ENCODE results near the gene SPPL3. TPM values are rescaled to one million over a fixed set of nuclear protein-coding genes. Genes with fewer than 3 reads are reported as not detected.

Gene SPPL3
- polyA plus RNA-seq, 1 experiment = 22.1 TPM

- POLR2A ChIA-PET = no interaction called here
- no peak for DNase-seq (ENCODE audit: low read depth, low spot score)
- H3K27me3 ChIP-seq (ENCODE audit: control insufficient read depth, insufficient read depth, low read length) = peaks cover 6% of the 10 kb centered on the region
- no peak for TF ChIP-seq CTCF (IDR thresholded peaks at IDR 0.05; ENCODE audit: low read depth, low read length)
- H3K27ac ChIP-seq (ENCODE audit: low read depth, low read length) = no peak overlapping the region
- no peak overlapping the region for H3K4me3 ChIP-seq (ENCODE audit: low read depth, low read length)
- H3K9me3 ChIP-seq (ENCODE audit: control insufficient read depth, insufficient read depth, low read length) = no peaks in the 10 kb centered on the region; the same call in 1 of the 2 replicates
- CTCF ChIA-PET = no interaction called here
Observed at GRCh38 chr12:120749256-120749655, 154.9 kb downstream of the SPPL3 start.

GRCh38 chr12:120748242-120748641, 155.9 kb downstream of the SPPL3 start:
- Histone ChIP-seq H3K4me3 (ENCODE audit: low read depth, low read length) (no peak overlapping the region), H3K27me3 (ENCODE audit: control insufficient read depth, insufficient read depth, low read length) (peaks cover 8% of the 10 kb centered on the region), H3K27ac (ENCODE audit: low read depth, low read length) (no peak overlapping the region), H3K9me3 (ENCODE audit: control insufficient read depth, insufficient read depth, low read length) (no peaks in the 10 kb centered on the region; the same call in 1 of the 2 replicates)
- ChIA-PET CTCF (no interaction called here), POLR2A (no interaction called here)
- no peak for TF ChIP-seq CTCF (IDR thresholded peaks at IDR 0.05; ENCODE audit: low read depth, low read length)
- DNase-seq (ENCODE audit: low read depth, low spot score) = no peak

DNA sequence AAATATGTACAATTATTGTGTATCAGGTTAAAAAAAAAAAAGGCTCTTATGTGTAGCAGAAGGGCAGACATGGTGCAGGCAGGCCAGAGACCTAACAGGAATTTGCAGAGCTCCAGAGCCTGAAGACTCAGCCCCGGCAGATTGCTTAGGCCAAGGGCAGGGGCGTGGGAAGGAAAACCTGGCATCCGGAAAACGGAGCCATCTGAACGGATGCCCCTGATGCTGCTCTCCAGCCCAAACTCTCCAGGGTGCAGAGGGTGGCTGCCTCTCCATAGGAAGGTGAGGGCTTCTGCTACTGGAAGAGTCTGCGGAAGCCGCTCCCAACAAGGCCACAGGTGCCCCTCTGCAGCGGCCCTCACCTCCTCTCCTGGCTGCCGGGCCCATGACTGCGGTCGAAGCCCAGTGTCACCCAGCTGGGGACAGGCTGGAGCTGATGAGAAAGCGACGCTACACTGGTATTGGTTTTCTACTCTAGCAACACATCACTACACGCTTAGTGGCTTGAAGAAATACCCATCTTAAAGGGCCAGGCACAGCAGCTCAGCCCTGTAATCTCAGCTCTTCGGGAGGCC, 159.2 kb downstream of the SPPL3 start:
- Histone ChIP-seq H3K27me3 (ENCODE audit: control insufficient read depth, insufficient read depth, low read length) (peaks cover 5% of the 10 kb centered on the region), H3K27ac (ENCODE audit: low read depth, low read length) (no peak overlapping the region), H3K4me3 (ENCODE audit: low read depth, low read length) (no peak overlapping the region), H3K9me3 (ENCODE audit: control insufficient read depth, insufficient read depth, low read length) (no peaks in the 10 kb centered on the region)
- CTCF ChIA-PET = no interaction called here
- no peak for TF ChIP-seq CTCF (IDR thresholded peaks at IDR 0.05; ENCODE audit: low read depth, low read length)
- POLR2A ChIA-PET = no interaction called here
- DNase-seq (ENCODE audit: low read depth, low spot score) = no peak

- no peak overlapping the region for H3K27ac ChIP-seq (ENCODE audit: low read depth, low read length)
- no peak overlapping the region for H3K4me3 ChIP-seq (ENCODE audit: low read depth, low read length)
- peaks cover 2% of the 10 kb centered on the region for H3K27me3 ChIP-seq (ENCODE audit: control insufficient read depth, insufficient read depth, low read length)
- DNase-seq (ENCODE audit: low read depth, low spot score) = no peak
- no peak for TF ChIP-seq CTCF (IDR thresholded peaks at IDR 0.05; ENCODE audit: low read depth, low read length)
- no peaks in the 10 kb centered on the region; the same call in 1 of the 2 replicates for H3K9me3 ChIP-seq (ENCODE audit: control insufficient read depth, insufficient read depth, low read length)
- CTCF ChIA-PET = no interaction called here
- POLR2A ChIA-PET = no interaction called here
Observed at GRCh38 chr12:120741476-120742421, 162.4 kb downstream of the SPPL3 start.

DNA sequence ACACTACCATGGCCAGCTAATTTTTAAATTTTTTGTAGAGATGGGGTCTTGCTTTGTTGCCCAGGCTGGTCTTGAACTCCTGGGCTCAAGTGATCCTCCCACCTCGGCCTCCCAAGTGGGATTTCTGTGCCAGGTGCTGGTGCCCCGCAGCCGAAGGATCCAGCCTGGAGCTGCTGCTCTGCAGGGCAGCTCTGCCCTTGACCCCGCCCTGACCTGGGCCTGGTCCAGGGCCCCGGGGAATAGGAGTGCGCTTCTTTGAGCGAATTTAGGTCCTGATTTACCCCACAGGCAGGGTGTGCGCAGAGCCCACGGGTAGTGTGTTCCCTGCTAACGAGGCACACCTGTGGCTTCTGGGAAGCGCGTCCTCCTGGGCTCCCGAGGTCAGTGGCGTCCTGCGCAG, 163.3 kb downstream of the SPPL3 start:
- no peak overlapping the region for H3K27ac ChIP-seq (ENCODE audit: low read depth, low read length)
- no peaks in the 10 kb centered on the region; the same call in 1 of the 2 replicates for H3K9me3 ChIP-seq (ENCODE audit: control insufficient read depth, insufficient read depth, low read length)
- TF ChIP-seq CTCF (IDR thresholded peaks at IDR 0.05; ENCODE audit: low read depth, low read length) = no peak
- CTCF ChIA-PET = no interaction called here
- H3K4me3 ChIP-seq (ENCODE audit: low read depth, low read length) = no peak overlapping the region
- peaks cover 2% of the 10 kb centered on the region for H3K27me3 ChIP-seq (ENCODE audit: control insufficient read depth, insufficient read depth, low read length)
- DNase-seq (ENCODE audit: low read depth, low spot score) = no peak
- POLR2A ChIA-PET = no interaction called here
